Psoas muscle (tissue), 8 donors: Measurements from ENCODE around the gene PCCA. TPM values are rescaled to one million over a fixed set of nuclear protein-coding genes. Genes with fewer than 3 reads are reported as not detected.
A peak's percentile ranks its signal among the peaks of the same experiment; 100 is the strongest.

Source experiments
- ATAC-seq, 4 donors: fragments of 200-7000 bp; cut with Tn5 transposase; one replicate each; pipeline ENCODE4 v1.9.1; 2020; ENCODE audit warnings: moderate library complexity in 3 of 4, mild to moderate bottlenecking in 2 of 4
- DNase-seq, 2 donors: peaks; one replicate each; pipeline ENCODE4 v3.0.0-alpha.2; 2020
- H3K27ac ChIP-seq: fragments of 200-600 bp; one replicate; pipeline ENCODE4 v1.8.0; 2022
- H3K27me3 ChIP-seq, 3 donors: fragments of 200-600 bp in 1 of 3; one replicate each; pipeline versions ENCODE4 v1.6.1 to v1.8.0; 2013 to 2022; ENCODE audit warnings: low read length in 2 of 3, mild to moderate bottlenecking in 2 of 3, moderate library complexity in 1 of 3; ENCODE audit not compliant: insufficient read depth in 3 of 3
- H3K36me3 ChIP-seq, 2 donors: fragments of 200-600 bp in 1 of 2; one replicate each; pipeline versions ENCODE4 v1.6.1 to v1.8.0; 2013 to 2022; ENCODE audit warnings: low read depth in 1 of 2, mild to moderate bottlenecking in 1 of 2, moderate library complexity in 1 of 2; ENCODE audit not compliant: insufficient read depth in 1 of 2
- H3K4me1 ChIP-seq: fragments of 200-600 bp; one replicate; pipeline ENCODE4 v1.8.0; 2022
- H3K4me3 ChIP-seq: fragments of 200-600 bp; one replicate; pipeline ENCODE4 v1.8.0; 2022; ENCODE audit warnings: mild to moderate bottlenecking
- H3K9me3 ChIP-seq: fragments of 200-600 bp; one replicate; pipeline ENCODE4 v1.8.0; 2022
- CTCF ChIP-seq: fragments of 200-600 bp; IDR thresholded peaks from one replicate; pipeline ENCODE4 v1.8.0; 2022; ENCODE audit warnings: antibody characterized with exemption
- WGBS, 3 donors: extraction: QIAGEN DNeasy Blood & Tissue Kit; methylation state at CpG; one replicate each; pipeline versions ENCODE4 v1.1.6 to v1.1.7; 2013; 5-methylcytosine and 5-hydroxymethylcytosine counted together
- intact Hi-C, 2 donors: fragments of 100-400 bp; cut with DNase I; formaldehyde crosslinking; loops; one replicate each; pipeline versions ENCODE4 v1.11.0 to v1.14.2; 2022
- polyA plus RNA-seq, 3 donors: library from polyadenylated mRNA; stranded (reverse); fragments of 200-250 nt; gene quantifications; one replicate each; pipeline ENCODE4 v1.2.3, GENCODE V29; 2013
- total RNA-seq, 4 donors: library from RNA; stranded (reverse); fragmentation: NEBNext Ultra II Directional in 2 of 4; extraction: Animal tissue kit (Norgen Biotek cat#: 25700) in 2 of 4; gene quantifications; one replicate each; pipeline versions ENCODE4 v1.2.1 to v1.2.4, GENCODE V29; 2021 to 2023
- donor health status: healthy with polysubstance abuse.
- donor health status: DM: no; HTN: no; CAD: no; lungs with moderate emphysema.
- donor health status: Bipolar disorder and iron deficiency.
- donor health status: healthy.
- donor health status: DM: yes; HTN: yes; CAD: no.
- donor health status: DM: no; HTN: no; CAD: no.
- donor health status: DM: no; HTN: no; CAD: no.
- donor health status: DM: yes; HTN: yes; CAD: no.

PCCA gene
- total and polyA plus RNA-seq, 7 donors: 6.2 to 23.9 (median 13.3) TPM

- intact Hi-C loops: loop anchor here in 1 of 2 donors (5.0 to 10.0 kb wide), 3 partner anchors 279 to 1067 kb away; no protein-coding TSS in a partner anchor
- Histone ChIP-seq H3K4me1 (no peaks in the 10 kb centered on the region), H3K4me3 (no peak overlapping the region), H3K36me3 (no peaks in the 10 kb centered on the region), H3K9me3 (no peaks in the 10 kb centered on the region), H3K27ac (no peak overlapping the region), H3K27me3 (no peaks in the 10 kb centered on the region)
- DNase-seq: no peak
- peak in 1 of 4 donors; percentile 39 for ATAC-seq
- no peak for TF ChIP-seq CTCF
- 63 to 66% (median 63%) methylated on average over 7 of the region's 7 CpGs for WGBS, 3 donors
Observed at GRCh38 chr13:100511466-100511865, 422.6 kb downstream of the PCCA start.

GRCh38 chr13:100512422-100512821 is 423.5 kb downstream of the PCCA start:
- Histone ChIP-seq H3K27me3 (no peaks in the 10 kb centered on the region), H3K36me3 (no peaks in the 10 kb centered on the region), H3K27ac (no peak overlapping the region), H3K9me3 (no peaks in the 10 kb centered on the region), H3K4me1 (no peaks in the 10 kb centered on the region), H3K4me3 (no peak overlapping the region)
- WGBS, 3 donors: 84 to 90% (median 88%) methylated on average over 9 of the region's 9 CpGs
- intact Hi-C loops: loop anchor here in 1 of 2 donors (5.0 to 10.0 kb wide), 3 partner anchors 280 to 1068 kb away; no protein-coding TSS in a partner anchor
- TF ChIP-seq CTCF: no peak
- ATAC-seq (no peak), DNase-seq (no peak)

DNA sequence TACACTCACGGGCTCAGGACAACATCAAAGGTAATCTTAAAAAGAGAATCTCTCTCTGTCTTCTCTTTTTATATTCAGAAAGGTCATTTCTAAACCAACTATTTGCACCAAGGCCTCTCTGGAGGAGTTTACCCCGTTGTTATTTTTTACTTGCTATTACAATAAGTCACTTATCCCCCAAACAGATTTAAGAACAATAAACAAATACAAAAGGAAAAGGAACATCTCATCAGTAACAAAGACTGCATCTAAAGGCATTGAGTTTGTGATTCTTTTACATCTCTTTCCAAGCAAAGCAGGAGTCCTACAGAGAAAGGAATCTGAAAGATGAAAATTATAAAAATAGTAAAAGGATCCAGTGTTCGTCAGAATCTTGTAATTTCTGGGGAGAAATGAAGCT is 424.3 kb downstream of the PCCA start:
- Histone ChIP-seq H3K4me1 (no peaks in the 10 kb centered on the region), H3K4me3 (no peak overlapping the region), H3K27me3 (no peaks in the 10 kb centered on the region), H3K27ac (no peak overlapping the region), H3K9me3 (no peaks in the 10 kb centered on the region), H3K36me3 (no peaks in the 10 kb centered on the region)
- DNase-seq (no peak), ATAC-seq (no peak)
- TF ChIP-seq CTCF: no peak
- intact Hi-C loops: loop anchor here in 1 of 2 donors (5.0 to 10.0 kb wide), 3 partner anchors 281 to 1068 kb away; no protein-coding TSS in a partner anchor
- 72 to 83% (median 82%) methylated on average over 3 of the region's 3 CpGs for WGBS, 3 donors

DNA sequence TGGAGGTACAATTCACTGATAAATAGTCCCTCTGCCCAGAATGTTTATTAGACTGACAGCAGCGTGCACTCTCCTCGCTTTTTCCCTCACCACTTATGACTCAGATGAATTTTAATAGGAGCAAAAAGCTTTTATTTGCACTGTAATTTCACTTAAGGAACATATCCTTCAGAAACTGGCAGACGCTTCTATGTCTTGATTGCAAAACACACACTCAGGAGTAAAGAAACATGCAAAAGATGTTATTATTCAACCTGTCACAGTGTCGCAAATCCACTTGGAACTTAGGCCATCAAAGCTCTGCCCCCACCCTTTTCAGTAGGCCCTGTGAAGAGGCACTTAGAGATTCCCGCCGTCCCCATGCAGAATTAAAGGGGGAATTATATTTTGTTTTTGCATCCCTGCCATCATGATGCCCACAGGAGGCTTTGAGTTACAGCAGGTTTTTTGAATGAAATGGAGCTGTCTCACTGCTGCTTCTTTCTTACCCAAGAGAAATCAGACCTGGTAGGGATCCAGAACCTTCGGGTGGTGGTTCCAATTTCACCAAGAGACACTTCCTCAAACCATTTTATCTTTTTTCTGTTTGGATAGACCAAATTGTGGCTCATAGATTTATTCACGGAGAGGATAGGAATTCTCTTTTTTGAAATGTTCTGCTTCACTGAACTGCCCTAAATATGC is 425.2 kb downstream of the PCCA start:
- WGBS, 3 donors: 72 to 76% (median 74%) methylated on average over 8 of the region's 8 CpGs
- Histone ChIP-seq H3K27me3 (no peaks in the 10 kb centered on the region), H3K4me3 (no peak overlapping the region), H3K9me3 (no peaks in the 10 kb centered on the region), H3K27ac (no peak overlapping the region), H3K36me3 (no peaks in the 10 kb centered on the region), H3K4me1 (no peaks in the 10 kb centered on the region)
- DNase-seq (no peak), ATAC-seq (peak in 3 of 4 donors; percentile 22 to 67 (median 41))
- intact Hi-C loops: loop anchor here in 1 of 2 donors (2.0 to 10.0 kb wide), 4 partner anchors 282 to 1069 kb away; no protein-coding TSS in a partner anchor
- no peak for TF ChIP-seq CTCF
